Sigmoid colon (tissue), 7 donors: ENCODE measurements around the gene ABHD12. TPM values are rescaled to one million over a fixed set of nuclear protein-coding genes. Genes with fewer than 3 reads are reported as not detected.

Source experiments
- DNase-seq: peaks from one replicate; pipeline ENCODE4 v3.0.0-alpha.2; 2019
- H3K27ac ChIP-seq, 4 donors: fragments of 200-600 bp; sonication (generic); one replicate each; pipeline ENCODE4 v1.5.1; 2016 to 2019; ENCODE audit warnings: mild to moderate bottlenecking in 1 of 4
- H3K27me3 ChIP-seq, 3 donors: fragments of 200-600 bp; sonication (generic); one replicate each; pipeline ENCODE4 v1.5.1; 2019; ENCODE audit warnings: mild to moderate bottlenecking in 1 of 3
- H3K36me3 ChIP-seq, 4 donors: fragments of 200-600 bp; sonication (generic); one replicate each; pipeline ENCODE4 v1.5.1; 2016 to 2019
- H3K4me1 ChIP-seq, 4 donors: fragments of 200-600 bp; sonication (generic); one replicate each; pipeline ENCODE4 v1.5.1; 2017 to 2019
- H3K4me3 ChIP-seq, 4 donors: fragments of 200-600 bp; sonication (generic); one replicate each; pipeline ENCODE4 v1.5.1; 2017 to 2019; ENCODE audit warnings: mild to moderate bottlenecking in 2 of 4, moderate library complexity in 1 of 4
- H3K9me3 ChIP-seq, 4 donors: fragments of 200-600 bp in 3 of 4; sonication (generic) in 3 of 4; one replicate each; pipeline versions ENCODE4 v1.5.1 to v1.6.1; 2013 to 2019
- CTCF ChIP-seq, 4 experiments: fragments of 450-650 bp in 3 of 4; fragments of 200-600 bp in 1 of 4; IDR thresholded peaks; one replicate each; pipeline ENCODE4 v1.5.1; 2016 to 2019; ENCODE audit warnings: antibody characterized with exemption in 4 of 4, mild to moderate bottlenecking in 3 of 4, moderate library complexity in 2 of 4
- EP300 ChIP-seq, 4 donors: sonication (generic); formaldehyde crosslinking; IDR thresholded peaks; one replicate each; pipeline ENCODE4 v1.6.1; 2017; ENCODE audit warnings: antibody characterized with exemption in 4 of 4
- POLR2A ChIP-seq, 2 donors: fragments of 450-650 bp; IDR thresholded peaks; one replicate each; pipeline ENCODE4 v1.6.1; 2016; ENCODE audit warnings: antibody characterized with exemption in 2 of 2, mild to moderate bottlenecking in 2 of 2, moderate library complexity in 2 of 2
- POLR2AphosphoS5 ChIP-seq, 4 donors: sonication (generic); formaldehyde crosslinking; IDR thresholded peaks; one replicate each; pipeline ENCODE4 v1.6.1; 2017; ENCODE audit warnings: antibody characterized with exemption in 4 of 4
- WGBS, 2 donors: extraction: QIAGEN DNeasy Blood & Tissue Kit; methylation state at CpG; one replicate each; pipeline ENCODE4 v1.1.7; 2013; 5-methylcytosine and 5-hydroxymethylcytosine counted together
- intact Hi-C: fragments of 100-400 bp; cut with DNase I; formaldehyde crosslinking; loops from one replicate; pipeline ENCODE4 v1.15.1; 2023
- polyA plus RNA-seq, 3 donors: library from polyadenylated mRNA; stranded (reverse); fragments of 200-250 nt; gene quantifications; one replicate each; pipeline ENCODE4 v1.2.3, GENCODE V29; 2013
- total RNA-seq, 4 donors: library from RNA; depleted of rRNA; stranded (reverse); fragments of >200 nt; gene quantifications; one replicate each; pipeline ENCODE4 v1.1.0, GENCODE V29; 2016
- donor health status: healthy with polysubstance abuse.
- donor health status: Bipolar disorder and iron deficiency.
- donor health status: healthy.

Gene ABHD12
- total and polyA plus RNA-seq, 7 donors = 18.9 to 49.0 (median 35.7) TPM

GRCh38 chr20:25356271-25356933, 34.2 kb downstream of the ABHD12 start:
- peak overlapping the region in 2 of 4 donors; percentile 17 to 30 for H3K27ac ChIP-seq
- H3K9me3 ChIP-seq = no peaks in the 10 kb centered on the region
- intact Hi-C loops = no loop called here
- no peak overlapping the region for H3K4me3 ChIP-seq
- DNase-seq = no peak
- H3K4me1 ChIP-seq = peaks cover 0 to 51% (median 29%) of the 10 kb centered on the region in 4 donors
- no peaks in the 10 kb centered on the region for H3K27me3 ChIP-seq
- TF ChIP-seq POLR2AphosphoS5 (IDR thresholded peaks at IDR 0.05) (no peak), CTCF (IDR thresholded peaks at IDR 0.05) (no peak), POLR2A (IDR thresholded peaks at IDR 0.05) (no peak), EP300 (IDR thresholded peaks at IDR 0.05) (no peak)
- H3K36me3 ChIP-seq = no peaks in the 10 kb centered on the region
- WGBS, 2 donors = 60 to 89% methylated on average over 10 of the region's 10 CpGs

- Histone ChIP-seq H3K4me1 (peaks cover 0 to 51% (median 27%) of the 10 kb centered on the region in 4 donors), H3K36me3 (no peaks in the 10 kb centered on the region), H3K4me3 (no peak overlapping the region), H3K27ac (peak overlapping the region in 2 of 4 donors; percentile 17 to 30), H3K9me3 (no peaks in the 10 kb centered on the region), H3K27me3 (no peaks in the 10 kb centered on the region)
- no peak for TF ChIP-seq POLR2A (IDR thresholded peaks at IDR 0.05)
- TF ChIP-seq EP300 (IDR thresholded peaks at IDR 0.05) = no peak
- no peak for TF ChIP-seq CTCF (IDR thresholded peaks at IDR 0.05)
- no peak for TF ChIP-seq POLR2AphosphoS5 (IDR thresholded peaks at IDR 0.05)
- 96 to 97% methylated on average over 2 of the region's 2 CpGs for WGBS, 2 donors
- intact Hi-C loops = no loop called here
- DNase-seq = no peak
These were observed 34.8 kb downstream of the ABHD12 start for GRCh38 chr20:25355866-25356265.

GRCh38 chr20:25355011-25355595, 35.5 kb downstream of the ABHD12 start:
- WGBS, 2 donors = 62 to 64% methylated on average over 3 of the region's 3 CpGs
- intact Hi-C loops = no loop called here
- TF ChIP-seq CTCF (IDR thresholded peaks at IDR 0.05) (no peak), POLR2AphosphoS5 (IDR thresholded peaks at IDR 0.05) (no peak), POLR2A (IDR thresholded peaks at IDR 0.05) (no peak), EP300 (IDR thresholded peaks at IDR 0.05) (no peak)

GRCh38 chr20:25353747-25354705, 36.6 kb downstream of the ABHD12 start:
- 19 to 59% methylated on average over 15 of the region's 15 CpGs for WGBS, 2 donors
- H3K27ac ChIP-seq = peak overlapping the region in 3 of 4 donors; percentile 54 to 72 (median 65)
- intact Hi-C loops = no loop called here

More at GRCh38 chr20:25355011-25355595, 35.5 kb downstream of the ABHD12 start:
- peaks cover 0 to 47% (median 27%) of the 10 kb centered on the region in 4 donors for H3K4me1 ChIP-seq
- no peaks in the 10 kb centered on the region for H3K36me3 ChIP-seq
- H3K9me3 ChIP-seq = no peaks in the 10 kb centered on the region
- H3K27me3 ChIP-seq = no peaks in the 10 kb centered on the region
- no peak overlapping the region for H3K4me3 ChIP-seq
- no peak for DNase-seq
- peak overlapping the region in 3 of 4 donors; percentile 54 to 72 (median 65) for H3K27ac ChIP-seq

More at GRCh38 chr20:25353747-25354705, 36.6 kb downstream of the ABHD12 start:
- DNase-seq = no peak
- TF ChIP-seq POLR2A (IDR thresholded peaks at IDR 0.05) = no peak
- TF ChIP-seq EP300 (IDR thresholded peaks at IDR 0.05) = no peak
- no peak for TF ChIP-seq POLR2AphosphoS5 (IDR thresholded peaks at IDR 0.05)
- TF ChIP-seq CTCF (IDR thresholded peaks at IDR 0.05) = no peak
- Histone ChIP-seq H3K4me3 (no peak overlapping the region), H3K4me1 (peaks cover 0 to 47% (median 27%) of the 10 kb centered on the region in 4 donors), H3K27me3 (no peaks in the 10 kb centered on the region), H3K9me3 (no peaks in the 10 kb centered on the region), H3K36me3 (no peaks in the 10 kb centered on the region)
